GM23338 (cell line): ENCODE results near the gene NOX5. TPM values are rescaled to one million over a fixed set of nuclear protein-coding genes. Genes with fewer than 3 reads are reported as not detected.

Experiments used
- ATAC-seq: fragments of 200-7000 bp; cut with Tn5 transposase; 3 replicates; pipeline ENCODE4 v1.9.1; 2020
- DNase-seq: peaks from one replicate; pipeline ENCODE4 v3.0.0-alpha.2; 2015; ENCODE audit warnings: low spot score
- H2AFZ ChIP-seq: fragments of 200-600 bp; sonication (generic); 2 replicates; pipeline ENCODE4 v1.8.0; 2016; ENCODE audit warnings: antibody characterized with exemption, mild to moderate bottlenecking, moderate library complexity
- H3F3A ChIP-seq: fragments of 200-600 bp; sonication (generic); replicated peaks from 2 replicates; pipeline ENCODE4 v1.8.0; 2017; ENCODE audit warnings: antibody characterized with exemption, mixed run types, low read depth
- H3K27ac ChIP-seq: fragments of 200-600 bp; sonication (generic); 2 replicates; pipeline ENCODE4 v1.6.1; 2016; ENCODE audit warnings: low read depth
- H3K27me3 ChIP-seq: fragments of 200-600 bp; sonication (generic); 2 replicates; pipeline ENCODE4 v1.8.0; 2016; ENCODE audit warnings: mild to moderate bottlenecking, mixed run types, moderate library complexity; ENCODE audit not compliant: insufficient read depth
- H3K36me3 ChIP-seq: fragments of 200-600 bp; sonication (generic); 2 replicates; pipeline ENCODE4 v1.8.0; 2016; ENCODE audit warnings: mild to moderate bottlenecking; ENCODE audit not compliant: insufficient read depth
- H3K4me1 ChIP-seq: fragments of 200-600 bp; sonication (generic); 2 replicates; pipeline ENCODE4 v1.8.0; 2016; ENCODE audit warnings: mild to moderate bottlenecking, moderate library complexity; ENCODE audit not compliant: insufficient read depth
- H3K4me2 ChIP-seq: fragments of 200-600 bp; sonication (generic); 2 replicates; pipeline ENCODE4 v1.7.1; 2017; ENCODE audit warnings: mixed run types
- H3K4me3 ChIP-seq: fragments of 200-600 bp; sonication (generic); 2 replicates; pipeline ENCODE4 v1.6.1; 2016; ENCODE audit warnings: mixed run types
- H3K79me2 ChIP-seq: fragments of 200-600 bp; sonication (generic); replicated peaks from 2 replicates; pipeline ENCODE4 v1.8.0; 2017; ENCODE audit warnings: mild to moderate bottlenecking; ENCODE audit not compliant: insufficient read depth
- H3K9me2 ChIP-seq: fragments of 200-600 bp; sonication (generic); 2 replicates; pipeline ENCODE4 v1.8.0; 2017; ENCODE audit not compliant: insufficient read depth
- H4K20me1 ChIP-seq: fragments of 200-600 bp; sonication (generic); replicated peaks from 2 replicates; pipeline ENCODE4 v1.8.0; 2017; ENCODE audit warnings: mild to moderate bottlenecking; ENCODE audit not compliant: insufficient read depth
- H3K27ac Mint-ChIP-seq: 2 replicates; pipeline ENCODE4 v1.8.0; 2020; ENCODE audit warnings: inconsistent platforms, mild to moderate bottlenecking, moderate library complexity, mixed read lengths
- H3K27me3 Mint-ChIP-seq: 3 replicates; pipeline ENCODE4 v1.8.0; 2022; ENCODE audit warnings: low read depth, mild to moderate bottlenecking, moderate library complexity, mixed read lengths, inconsistent platforms; ENCODE audit not compliant: insufficient read depth, poor library complexity
- H3K36me3 Mint-ChIP-seq: 3 replicates; pipeline ENCODE4 v1.8.0; 2021; ENCODE audit warnings: low read depth, mild to moderate bottlenecking, inconsistent platforms, moderate library complexity, mixed read lengths
- H3K4me1 Mint-ChIP-seq: 3 replicates; pipeline ENCODE4 v1.8.0; 2020; ENCODE audit warnings: mild to moderate bottlenecking, inconsistent platforms, mixed read lengths
- H3K4me3 Mint-ChIP-seq: 3 replicates; pipeline ENCODE4 v1.8.0; 2021; ENCODE audit warnings: moderate library complexity, mild to moderate bottlenecking, inconsistent platforms, mixed read lengths
- H3K9me3 Mint-ChIP-seq: 3 replicates; pipeline ENCODE4 v1.8.0; 2020; ENCODE audit warnings: moderate library complexity, mild to moderate bottlenecking, inconsistent platforms, mixed read lengths
- CREB1 ChIP-seq: fragments of 250-450 bp; sonication (Bioruptor Pico); IDR thresholded peaks from 2 replicates; pipeline ENCODE4 v1.5.0; 2020; ENCODE audit warnings: low read depth, mild to moderate bottlenecking, moderate library complexity
- EZH2 ChIP-seq: fragments of 200-600 bp; sonication (generic); IDR thresholded peaks from one replicate; pipeline ENCODE4 v1.8.0; 2017; ENCODE audit warnings: antibody characterized with exemption, mild to moderate bottlenecking, low read depth; ENCODE audit not compliant: unreplicated experiment
- EZH2phosphoT487 ChIP-seq: fragments of 200-600 bp; sonication (generic); IDR thresholded peaks from one replicate; pipeline ENCODE4 v1.8.1; 2018; ENCODE audit warnings: antibody characterized with exemption; ENCODE audit not compliant: unreplicated experiment
- JUNB ChIP-seq: IDR thresholded peaks from one replicate; pipeline ENCODE4 v1.6.1; 2016; ENCODE audit warnings: antibody characterized with exemption; ENCODE audit not compliant: unreplicated experiment
- NANOG ChIP-seq: IDR thresholded peaks from 2 replicates; pipeline ENCODE4 v1.6.1; 2016; ENCODE audit warnings: antibody characterized with exemption, borderline replicate concordance
- POLR2AphosphoS5 ChIP-seq: IDR thresholded peaks from 2 replicates; pipeline ENCODE4 v1.6.1; 2016; ENCODE audit warnings: antibody characterized with exemption, low read depth
- REST ChIP-seq: IDR thresholded peaks from one replicate; pipeline ENCODE4 v1.6.1; 2018; ENCODE audit warnings: antibody characterized with exemption; ENCODE audit not compliant: unreplicated experiment
- STAT1 ChIP-seq: IDR thresholded peaks from one replicate; pipeline ENCODE4 v1.6.1; 2016; ENCODE audit warnings: antibody characterized with exemption; ENCODE audit not compliant: unreplicated experiment
- ZNF114 ChIP-seq: fragments of 250-450 bp; sonication (Bioruptor Pico); IDR thresholded peaks from 2 replicates; pipeline ENCODE4 v1.5.0; 2020; ENCODE audit warnings: mild to moderate bottlenecking, moderate library complexity
- ZNF331 ChIP-seq: fragments of 250-450 bp; sonication (Bioruptor Pico); IDR thresholded peaks from 2 replicates; pipeline ENCODE4 v1.5.0; 2020; ENCODE audit warnings: low read depth, mild to moderate bottlenecking, moderate library complexity
- polyA plus RNA-seq: library from polyadenylated mRNA; unstranded; fragments of >200 nt; fragmentation: Nextera tagmentation; extraction: Ambion mirVana; gene quantifications from 2 replicates; pipeline ENCODE4 v1.2.1, GENCODE V29; 2016
- total RNA-seq: library from RNA; depleted of rRNA; stranded (reverse); fragments of >200 nt; shearing (Covaris generic); gene quantifications from 2 replicates; pipeline ENCODE4 v1.2.3, GENCODE V29; 2014
- TF ChIP-seq, protein P1 (sequence below): fragments of 250-450 bp; sonication (Bioruptor Pico); IDR thresholded peaks from 2 replicates; pipeline ENCODE4 v1.5.0; 2020; ENCODE audit warnings: mild to moderate bottlenecking, moderate library complexity
- TF ChIP-seq, protein P2 (sequence below): IDR thresholded peaks from 2 replicates; pipeline ENCODE4 v1.6.1; 2016; ENCODE audit warnings: antibody characterized with exemption
- TF ChIP-seq, protein P3 (sequence below), 2 experiments: fragments of 200-600 bp in 1 of 2; sonication (generic) in 1 of 2; conservative IDR thresholded peaks; 2 replicates each; pipeline versions ENCODE4 v1.5.1 to v1.6.1; 2016 to 2017; ENCODE audit warnings: antibody characterized with exemption in 2 of 2, low read depth in 2 of 2, mild to moderate bottlenecking in 2 of 2, moderate library complexity in 1 of 2

NOX5 gene
- total and polyA plus RNA-seq, 2 experiments from 2014 or later = 0.03 TPM; not detected in 1

DNA sequence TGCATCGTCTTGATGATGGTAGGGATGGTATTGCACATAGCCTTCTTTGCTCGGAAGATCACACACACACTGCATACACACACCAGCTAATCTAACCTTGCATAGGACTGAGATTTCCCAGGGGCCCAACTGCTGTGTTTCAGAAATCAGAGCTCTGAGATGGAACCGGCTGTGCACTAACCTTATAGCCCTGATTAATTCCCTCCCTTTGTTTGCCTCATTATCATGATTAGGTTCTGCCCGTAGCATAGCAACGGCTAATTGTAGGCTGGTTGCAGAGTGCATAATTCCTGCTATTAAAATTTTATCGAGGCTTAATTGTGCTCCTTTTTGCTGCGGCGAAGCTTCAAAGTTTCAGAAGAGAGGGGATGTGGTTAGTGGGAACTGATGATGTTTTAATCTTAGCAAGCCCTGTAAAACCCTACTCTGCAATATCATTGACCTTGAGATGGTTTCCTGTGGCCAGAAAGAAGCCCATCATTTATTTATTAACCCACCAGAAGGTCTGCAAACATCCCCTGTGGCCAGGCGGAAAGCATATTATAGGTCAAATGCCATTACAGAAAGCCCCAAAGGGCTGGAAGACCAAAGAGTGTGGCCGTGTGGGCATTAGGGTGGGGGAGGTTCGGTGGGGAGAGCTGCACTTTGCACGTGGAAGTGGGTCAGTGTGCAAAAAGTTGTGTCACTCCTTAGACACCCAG lies 89.7 kb downstream of the NOX5 start:
- TF ChIP-seq JUNB (no peak), POLR2AphosphoS5 (no peak), ZNF114 (CRISPR knock-in tag) (no peak), EZH2phosphoT487 (no peak), EZH2 (no peak), NANOG (no peak), ZNF331 (CRISPR knock-in tag) (no peak), CREB1 (no peak), STAT1 (no peak), REST (no peak)
- TF ChIP-seq, protein P1, sequence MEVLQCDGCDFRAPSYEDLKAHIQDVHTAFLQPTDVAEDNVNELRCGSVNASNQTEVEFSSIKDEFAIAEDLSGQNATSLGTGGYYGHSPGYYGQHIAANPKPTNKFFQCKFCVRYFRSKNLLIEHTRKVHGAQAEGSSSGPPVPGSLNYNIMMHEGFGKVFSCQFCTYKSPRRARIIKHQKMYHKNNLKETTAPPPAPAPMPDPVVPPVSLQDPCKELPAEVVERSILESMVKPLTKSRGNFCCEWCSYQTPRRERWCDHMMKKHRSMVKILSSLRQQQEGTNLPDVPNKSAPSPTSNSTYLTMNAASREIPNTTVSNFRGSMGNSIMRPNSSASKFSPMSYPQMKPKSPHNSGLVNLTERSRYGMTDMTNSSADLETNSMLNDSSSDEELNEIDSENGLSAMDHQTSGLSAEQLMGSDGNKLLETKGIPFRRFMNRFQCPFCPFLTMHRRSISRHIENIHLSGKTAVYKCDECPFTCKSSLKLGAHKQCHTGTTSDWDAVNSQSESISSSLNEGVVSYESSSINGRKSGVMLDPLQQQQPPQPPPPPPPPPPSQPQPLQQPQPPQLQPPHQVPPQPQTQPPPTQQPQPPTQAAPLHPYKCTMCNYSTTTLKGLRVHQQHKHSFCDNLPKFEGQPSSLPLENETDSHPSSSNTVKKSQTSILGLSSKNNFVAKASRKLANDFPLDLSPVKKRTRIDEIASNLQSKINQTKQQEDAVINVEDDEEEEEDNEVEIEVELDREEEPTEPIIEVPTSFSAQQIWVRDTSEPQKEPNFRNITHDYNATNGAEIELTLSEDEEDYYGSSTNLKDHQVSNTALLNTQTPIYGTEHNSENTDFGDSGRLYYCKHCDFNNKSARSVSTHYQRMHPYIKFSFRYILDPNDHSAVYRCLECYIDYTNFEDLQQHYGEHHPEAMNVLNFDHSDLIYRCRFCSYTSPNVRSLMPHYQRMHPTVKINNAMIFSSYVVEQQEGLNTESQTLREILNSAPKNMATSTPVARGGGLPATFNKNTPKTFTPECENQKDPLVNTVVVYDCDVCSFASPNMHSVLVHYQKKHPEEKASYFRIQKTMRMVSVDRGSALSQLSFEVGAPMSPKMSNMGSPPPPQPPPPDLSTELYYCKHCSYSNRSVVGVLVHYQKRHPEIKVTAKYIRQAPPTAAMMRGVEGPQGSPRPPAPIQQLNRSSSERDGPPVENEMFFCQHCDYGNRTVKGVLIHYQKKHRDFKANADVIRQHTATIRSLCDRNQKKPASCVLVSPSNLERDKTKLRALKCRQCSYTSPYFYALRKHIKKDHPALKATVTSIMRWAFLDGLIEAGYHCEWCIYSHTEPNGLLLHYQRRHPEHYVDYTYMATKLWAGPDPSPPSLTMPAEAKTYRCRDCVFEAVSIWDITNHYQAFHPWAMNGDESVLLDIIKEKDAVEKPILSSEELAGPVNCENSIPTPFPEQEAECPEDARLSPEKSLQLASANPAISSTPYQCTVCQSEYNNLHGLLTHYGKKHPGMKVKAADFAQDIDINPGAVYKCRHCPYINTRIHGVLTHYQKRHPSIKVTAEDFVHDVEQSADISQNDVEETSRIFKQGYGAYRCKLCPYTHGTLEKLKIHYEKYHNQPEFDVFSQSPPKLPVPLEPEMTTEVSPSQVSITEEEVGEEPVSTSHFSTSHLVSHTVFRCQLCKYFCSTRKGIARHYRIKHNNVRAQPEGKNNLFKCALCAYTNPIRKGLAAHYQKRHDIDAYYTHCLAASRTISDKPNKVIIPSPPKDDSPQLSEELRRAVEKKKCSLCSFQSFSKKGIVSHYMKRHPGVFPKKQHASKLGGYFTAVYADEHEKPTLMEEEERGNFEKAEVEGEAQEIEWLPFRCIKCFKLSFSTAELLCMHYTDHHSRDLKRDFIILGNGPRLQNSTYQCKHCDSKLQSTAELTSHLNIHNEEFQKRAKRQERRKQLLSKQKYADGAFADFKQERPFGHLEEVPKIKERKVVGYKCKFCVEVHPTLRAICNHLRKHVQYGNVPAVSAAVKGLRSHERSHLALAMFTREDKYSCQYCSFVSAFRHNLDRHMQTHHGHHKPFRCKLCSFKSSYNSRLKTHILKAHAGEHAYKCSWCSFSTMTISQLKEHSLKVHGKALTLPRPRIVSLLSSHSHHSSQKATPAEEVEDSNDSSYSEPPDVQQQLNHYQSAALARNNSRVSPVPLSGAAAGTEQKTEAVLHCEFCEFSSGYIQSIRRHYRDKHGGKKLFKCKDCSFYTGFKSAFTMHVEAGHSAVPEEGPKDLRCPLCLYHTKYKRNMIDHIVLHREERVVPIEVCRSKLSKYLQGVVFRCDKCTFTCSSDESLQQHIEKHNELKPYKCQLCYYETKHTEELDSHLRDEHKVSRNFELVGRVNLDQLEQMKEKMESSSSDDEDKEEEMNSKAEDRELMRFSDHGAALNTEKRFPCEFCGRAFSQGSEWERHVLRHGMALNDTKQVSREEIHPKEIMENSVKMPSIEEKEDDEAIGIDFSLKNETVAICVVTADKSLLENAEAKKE (CRISPR knock-in tag) = no peak
- TF ChIP-seq, protein P2, sequence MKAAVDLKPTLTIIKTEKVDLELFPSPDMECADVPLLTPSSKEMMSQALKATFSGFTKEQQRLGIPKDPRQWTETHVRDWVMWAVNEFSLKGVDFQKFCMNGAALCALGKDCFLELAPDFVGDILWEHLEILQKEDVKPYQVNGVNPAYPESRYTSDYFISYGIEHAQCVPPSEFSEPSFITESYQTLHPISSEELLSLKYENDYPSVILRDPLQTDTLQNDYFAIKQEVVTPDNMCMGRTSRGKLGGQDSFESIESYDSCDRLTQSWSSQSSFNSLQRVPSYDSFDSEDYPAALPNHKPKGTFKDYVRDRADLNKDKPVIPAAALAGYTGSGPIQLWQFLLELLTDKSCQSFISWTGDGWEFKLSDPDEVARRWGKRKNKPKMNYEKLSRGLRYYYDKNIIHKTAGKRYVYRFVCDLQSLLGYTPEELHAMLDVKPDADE = no peak
- TF ChIP-seq, protein P3, sequence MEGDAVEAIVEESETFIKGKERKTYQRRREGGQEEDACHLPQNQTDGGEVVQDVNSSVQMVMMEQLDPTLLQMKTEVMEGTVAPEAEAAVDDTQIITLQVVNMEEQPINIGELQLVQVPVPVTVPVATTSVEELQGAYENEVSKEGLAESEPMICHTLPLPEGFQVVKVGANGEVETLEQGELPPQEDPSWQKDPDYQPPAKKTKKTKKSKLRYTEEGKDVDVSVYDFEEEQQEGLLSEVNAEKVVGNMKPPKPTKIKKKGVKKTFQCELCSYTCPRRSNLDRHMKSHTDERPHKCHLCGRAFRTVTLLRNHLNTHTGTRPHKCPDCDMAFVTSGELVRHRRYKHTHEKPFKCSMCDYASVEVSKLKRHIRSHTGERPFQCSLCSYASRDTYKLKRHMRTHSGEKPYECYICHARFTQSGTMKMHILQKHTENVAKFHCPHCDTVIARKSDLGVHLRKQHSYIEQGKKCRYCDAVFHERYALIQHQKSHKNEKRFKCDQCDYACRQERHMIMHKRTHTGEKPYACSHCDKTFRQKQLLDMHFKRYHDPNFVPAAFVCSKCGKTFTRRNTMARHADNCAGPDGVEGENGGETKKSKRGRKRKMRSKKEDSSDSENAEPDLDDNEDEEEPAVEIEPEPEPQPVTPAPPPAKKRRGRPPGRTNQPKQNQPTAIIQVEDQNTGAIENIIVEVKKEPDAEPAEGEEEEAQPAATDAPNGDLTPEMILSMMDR (conservative IDR thresholded peaks at IDR 0.05; ENCODE audit: low read depth in 2 of 2) = no peak
- no peaks in the 10 kb centered on the region; the same call in 1 of the 2 replicates for H3K4me1 ChIP-seq
- H3K4me3 ChIP-seq = no peak overlapping the region
- ATAC-seq (no peak), DNase-seq (no peak)
- peaks cover 3% of the 10 kb centered on the region for H3K27me3 Mint-ChIP-seq
- no peaks in the 10 kb centered on the region for H4K20me1 ChIP-seq
- no peak overlapping the region for H3K27ac ChIP-seq
- no peaks in the 10 kb centered on the region for H3K9me2 ChIP-seq
- H3K36me3 Mint-ChIP-seq = no peaks in the 10 kb centered on the region
- no peaks in the 10 kb centered on the region for H3K36me3 ChIP-seq
- no peak overlapping the region for H3K27ac Mint-ChIP-seq
- no peak overlapping the region for H3K4me2 ChIP-seq
- no peaks in the 10 kb centered on the region for H3F3A ChIP-seq
- H3K79me2 ChIP-seq = no peaks in the 10 kb centered on the region
- peaks cover 14% of the 10 kb centered on the region for H3K4me1 Mint-ChIP-seq
- H3K27me3 ChIP-seq = no peaks in the 10 kb centered on the region
- H3K4me3 Mint-ChIP-seq = no peak overlapping the region
- H3K9me3 Mint-ChIP-seq = no peaks in the 10 kb centered on the region
- no peak overlapping the region for H2AFZ ChIP-seq
